Globus pallidus (tissue), 1 donor: ENCODE data around the gene DCLK2.

ENCODE experiments used
- DNase-seq: peaks from one replicate; pipeline ENCODE4 v3.0.0-alpha.2; 2015; ENCODE audit warnings: low spot score

The DCLK2 gene

DNA sequence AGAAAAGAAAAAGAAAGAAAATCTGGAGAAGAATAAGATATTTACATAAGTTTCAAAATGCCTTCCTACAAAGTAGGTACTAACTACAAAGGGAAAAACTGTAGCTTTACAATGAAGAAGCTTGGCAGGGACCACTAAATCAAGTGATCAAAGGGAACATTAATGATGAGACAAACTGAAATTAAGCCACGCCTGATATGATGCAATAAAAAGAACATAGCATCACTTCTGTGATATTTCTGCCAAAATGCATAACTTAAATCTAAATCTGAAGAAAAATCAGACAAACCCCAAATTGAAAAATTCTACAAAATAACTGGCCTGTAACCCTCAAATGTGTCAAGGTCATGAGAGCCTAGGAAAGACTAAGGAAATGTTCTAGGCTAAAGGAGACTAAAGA lies 8.9 kb upstream of the DCLK2 start:
- no peak for DNase-seq

- DNase-seq: no peak
These were observed 7.6 kb upstream of the DCLK2 start for GRCh38 chr4:150070464-150071170.

- DNase-seq: no peak
These were observed 5.8 kb upstream of the DCLK2 start for GRCh38 chr4:150072471-150072870.

DNA sequence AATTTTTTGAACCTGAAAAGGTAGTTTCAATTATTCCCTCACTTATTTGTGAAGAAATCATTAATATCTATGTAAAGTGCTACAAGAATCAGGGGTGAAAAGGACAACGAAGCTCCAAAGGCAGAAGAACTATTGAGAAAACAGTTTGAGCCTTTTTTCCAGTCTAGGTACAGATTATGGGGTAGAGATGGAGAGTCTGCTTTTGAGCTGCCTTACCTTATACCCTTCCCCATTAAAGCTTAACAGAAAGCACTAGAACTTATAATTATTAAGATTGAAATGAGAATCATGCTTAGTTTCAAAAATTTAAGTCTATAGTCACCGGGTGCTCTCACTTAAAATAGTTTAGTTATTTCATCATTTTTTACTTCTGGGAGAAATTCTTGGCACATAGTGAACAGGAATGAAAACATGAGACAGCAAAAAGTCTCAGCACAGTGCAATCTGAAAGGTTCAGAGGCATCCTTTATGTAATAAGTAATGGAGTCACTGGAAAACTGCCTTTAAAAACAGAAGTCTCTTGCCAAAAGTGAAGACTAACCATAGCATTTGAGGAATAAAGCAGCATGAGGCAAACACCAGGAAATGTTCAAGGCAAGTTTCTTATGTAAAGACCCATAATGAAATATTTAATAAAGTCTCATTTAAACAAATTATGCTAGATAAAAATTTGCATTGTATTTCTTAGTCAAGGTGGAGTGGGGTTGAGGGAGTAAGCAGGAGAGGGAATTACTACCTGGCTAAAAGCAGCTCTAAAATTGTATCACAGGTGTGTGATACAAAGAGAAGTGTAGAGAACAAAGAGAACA lies 5.1 kb upstream of the DCLK2 start:
- no peak for DNase-seq

DNA sequence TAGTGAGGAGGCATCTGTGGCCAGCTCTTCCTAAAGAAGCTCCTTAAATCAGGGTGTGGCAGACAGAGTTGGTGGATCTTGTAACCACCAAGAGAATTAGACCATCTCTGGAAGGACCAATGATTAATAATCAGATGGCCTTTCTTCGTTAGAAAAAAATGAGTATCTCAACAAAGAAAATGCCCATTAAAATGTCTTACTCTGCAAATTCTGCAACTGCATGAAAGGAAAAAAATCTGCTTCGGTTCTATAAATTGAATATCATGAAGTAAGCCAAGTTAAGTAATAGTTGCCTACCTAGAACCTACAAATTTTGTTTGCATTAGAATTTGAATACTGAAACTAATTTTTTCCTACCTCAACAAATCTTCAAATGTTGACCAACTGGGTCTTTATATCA lies 4.2 kb upstream of the DCLK2 start:
- DNase-seq: no peak

- DNase-seq: no peak
These were observed 385 bp downstream of the DCLK2 start for GRCh38 chr4:150078579-150079080.

- DNase-seq: peak; percentile 17
These were observed 886 bp downstream of the DCLK2 start for GRCh38 chr4:150079081-150079581.

GRCh38 chr4:150080337-150080736 lies 2.1 kb downstream of the DCLK2 start:
- no peak for DNase-seq

- no peak for DNase-seq
These were observed 2.6 kb downstream of the DCLK2 start for GRCh38 chr4:150080875-150081274.

DNA sequence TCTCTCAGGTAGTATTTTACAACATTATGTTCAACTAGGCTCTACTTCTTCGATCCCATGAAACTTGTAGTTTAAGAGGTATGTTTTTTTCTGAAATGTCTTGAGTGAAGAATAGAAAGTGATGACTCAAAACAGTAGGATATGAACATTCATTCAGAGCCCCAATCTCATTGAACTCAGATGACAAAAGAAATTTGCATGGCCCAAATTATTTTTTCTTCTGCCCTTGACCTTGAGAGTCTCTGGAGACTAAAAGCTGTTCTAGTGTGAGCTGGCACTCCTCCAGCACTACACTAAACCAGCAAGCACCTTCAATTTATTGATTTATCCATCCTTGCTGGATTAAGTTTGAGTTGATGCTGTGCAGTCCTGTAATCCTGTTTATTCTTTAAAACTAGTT lies 4.0 kb downstream of the DCLK2 start:
- DNase-seq: no peak

GRCh38 chr4:150087006-150087405 lies 8.8 kb downstream of the DCLK2 start:
- no peak for DNase-seq

DNA sequence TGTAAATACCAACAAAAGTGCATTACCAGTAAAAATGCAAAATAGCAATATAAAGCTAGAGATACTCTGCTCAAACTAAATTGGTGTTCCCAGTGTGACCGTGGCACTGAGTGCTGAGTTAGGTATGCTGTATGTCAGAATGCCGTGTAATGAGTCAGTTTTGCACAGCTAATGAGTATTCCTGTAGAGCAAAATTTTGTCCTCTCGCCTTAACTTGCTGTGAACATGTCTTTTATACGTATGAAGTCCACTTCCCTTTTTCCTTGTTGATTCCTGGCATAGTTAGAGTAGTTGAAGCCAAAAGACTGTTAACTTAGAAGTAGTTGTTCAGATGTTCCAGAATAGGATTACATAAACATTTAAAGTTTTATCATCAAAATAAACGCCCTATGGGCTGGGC lies 11.5 kb downstream of the DCLK2 start:
- no peak for DNase-seq

GRCh38 chr4:150090836-150091235 lies 12.6 kb downstream of the DCLK2 start:
- no peak for DNase-seq

DNA sequence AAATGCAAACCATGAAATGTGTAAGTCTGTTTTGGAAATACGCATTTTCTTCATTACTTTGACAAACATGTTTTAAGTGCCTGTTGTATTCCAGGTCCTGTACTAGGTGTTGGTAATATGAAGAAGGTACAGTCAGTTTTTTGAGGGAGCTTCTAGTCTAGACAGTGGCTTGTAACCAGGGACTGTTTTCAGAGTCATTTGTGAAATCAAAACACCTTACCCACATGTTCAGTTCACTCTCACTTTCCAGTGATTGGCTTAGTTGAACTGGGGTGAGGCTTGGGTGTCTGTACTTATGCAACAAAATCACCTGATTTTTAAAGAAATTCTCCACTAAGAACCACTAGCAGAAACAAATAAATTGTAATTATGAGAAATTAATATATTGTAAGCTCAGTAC lies 16.4 kb downstream of the DCLK2 start:
- DNase-seq: no peak

DNA sequence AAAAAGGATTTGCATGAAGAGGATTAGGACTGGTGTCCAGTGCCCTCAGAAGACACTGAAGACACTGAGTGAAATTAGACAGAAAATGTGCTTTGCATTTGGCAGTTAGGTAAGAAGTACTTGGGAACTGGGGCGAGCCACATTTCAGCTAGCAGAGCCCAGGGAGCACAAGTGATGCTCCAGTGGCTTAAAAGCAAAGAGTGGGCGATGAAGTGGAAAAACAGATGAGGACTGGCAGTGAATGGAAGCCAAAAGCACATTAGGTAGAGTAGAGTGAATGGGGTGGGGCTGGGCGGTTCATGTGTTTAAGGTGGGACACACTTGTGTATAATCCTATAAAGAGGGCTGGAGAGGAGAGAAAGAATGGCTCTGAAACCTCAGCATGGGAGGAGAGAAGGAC lies 18.4 kb downstream of the DCLK2 start:
- no peak for DNase-seq

GRCh38 chr4:150098214-150098613 lies 20.0 kb downstream of the DCLK2 start:
- no peak for DNase-seq

DNA sequence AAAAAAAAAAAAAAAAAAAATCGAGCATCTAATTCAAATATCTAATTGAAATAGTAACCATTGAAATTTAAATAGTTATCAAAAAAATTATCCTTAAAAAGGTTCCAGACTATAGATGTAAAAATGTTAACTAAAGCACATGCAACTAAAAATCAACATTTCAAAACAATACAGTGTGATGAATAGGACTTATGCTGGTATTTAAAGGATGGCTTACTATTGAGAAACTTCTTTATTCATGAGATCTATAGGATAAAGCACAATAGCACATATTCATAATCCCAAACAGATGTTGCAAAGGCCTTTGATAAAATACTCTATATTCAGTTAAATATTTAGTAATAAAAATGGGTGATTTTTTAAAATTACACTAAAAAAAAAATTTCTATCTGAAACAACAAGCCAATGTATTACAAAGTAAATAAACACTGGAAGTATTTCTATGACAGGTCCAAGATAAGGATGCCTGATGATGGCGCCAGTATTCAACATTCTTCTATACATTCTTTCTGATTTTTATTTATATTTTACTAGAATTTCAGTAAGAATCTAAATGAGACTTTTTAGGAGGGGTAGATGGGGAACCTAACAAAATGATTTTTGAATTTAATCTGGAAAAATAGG lies 26.3 kb downstream of the DCLK2 start:
- DNase-seq: no peak

DNA sequence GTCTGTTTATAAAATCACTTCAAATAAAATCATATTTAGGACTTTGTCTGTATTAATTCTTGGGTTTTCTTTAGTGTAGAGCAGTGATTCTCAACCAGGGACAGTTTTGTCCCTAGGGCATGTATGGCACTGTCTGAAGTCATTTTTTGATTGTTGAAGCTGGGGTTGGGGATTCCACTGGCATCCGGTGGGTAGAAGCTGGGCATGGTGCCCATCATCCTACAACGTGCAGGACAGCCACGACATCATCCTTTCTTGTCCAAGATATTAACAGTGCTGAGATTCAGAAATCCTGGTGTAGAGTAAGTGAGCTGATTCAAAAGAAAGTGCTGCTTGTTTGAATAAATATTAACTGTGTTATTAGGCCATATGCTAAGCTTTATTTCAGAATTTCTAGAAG lies 28.6 kb downstream of the DCLK2 start:
- DNase-seq: no peak

DNA sequence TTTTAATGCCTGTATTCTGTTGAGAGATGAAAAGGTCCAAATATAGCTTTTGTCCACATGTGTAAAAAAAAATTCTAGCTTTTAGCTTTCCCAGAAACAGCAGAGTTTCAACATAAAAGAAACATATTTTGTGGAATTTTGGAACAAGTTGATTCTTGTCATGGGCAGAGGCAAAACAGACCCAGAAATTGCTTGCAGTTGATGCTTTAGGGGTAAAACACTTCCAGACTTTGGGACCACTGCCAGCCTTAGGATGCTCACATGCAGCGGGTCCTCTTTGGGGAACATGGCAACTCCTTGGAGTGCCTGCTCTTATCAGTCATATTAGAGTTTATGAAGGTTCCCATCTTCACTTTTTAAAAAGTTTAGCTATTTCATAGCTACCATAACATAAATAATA lies 30.4 kb downstream of the DCLK2 start:
- no peak for DNase-seq

GRCh38 chr4:150114641-150115040 lies 36.4 kb downstream of the DCLK2 start:
- no peak for DNase-seq

DNA sequence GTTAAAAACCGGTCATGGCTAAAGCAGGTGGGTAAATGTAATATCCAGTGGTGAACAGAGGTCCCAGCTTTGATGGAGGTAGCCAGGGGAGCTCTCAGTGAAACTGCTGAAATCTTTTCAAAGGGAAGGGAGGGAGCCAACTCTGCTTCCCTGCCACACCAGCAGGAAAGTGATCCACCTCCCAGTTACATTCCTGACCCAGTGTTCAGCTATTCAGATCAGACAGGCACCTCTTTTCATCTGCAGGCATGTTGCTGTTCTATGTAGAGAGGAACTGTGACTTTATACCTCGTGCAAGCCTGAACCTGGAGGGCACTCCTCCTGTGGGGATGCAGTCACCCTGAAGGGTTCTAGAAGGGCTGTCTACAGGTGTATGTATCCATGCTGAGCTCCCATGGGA lies 37.6 kb downstream of the DCLK2 start:
- no peak for DNase-seq

DNA sequence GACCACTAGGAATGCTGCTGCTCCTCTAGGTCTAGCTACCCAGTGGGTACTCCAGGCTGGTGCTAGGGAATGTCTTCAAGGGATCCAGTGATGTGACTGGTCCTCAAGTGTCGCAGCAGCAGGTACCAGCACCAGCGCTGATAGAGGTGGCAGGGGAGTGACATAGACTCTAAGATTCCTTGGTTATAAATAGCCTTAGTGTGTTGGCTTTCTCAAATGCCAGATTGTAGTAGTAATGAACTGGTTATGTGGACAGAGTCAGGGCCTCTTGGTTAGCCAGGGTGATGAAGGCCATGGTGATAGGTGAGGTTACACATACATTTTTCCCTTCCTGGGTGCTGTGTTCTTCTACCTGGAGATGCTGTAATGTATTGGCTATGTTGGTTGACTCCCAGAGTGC lies 38.3 kb downstream of the DCLK2 start:
- DNase-seq: no peak

DNA sequence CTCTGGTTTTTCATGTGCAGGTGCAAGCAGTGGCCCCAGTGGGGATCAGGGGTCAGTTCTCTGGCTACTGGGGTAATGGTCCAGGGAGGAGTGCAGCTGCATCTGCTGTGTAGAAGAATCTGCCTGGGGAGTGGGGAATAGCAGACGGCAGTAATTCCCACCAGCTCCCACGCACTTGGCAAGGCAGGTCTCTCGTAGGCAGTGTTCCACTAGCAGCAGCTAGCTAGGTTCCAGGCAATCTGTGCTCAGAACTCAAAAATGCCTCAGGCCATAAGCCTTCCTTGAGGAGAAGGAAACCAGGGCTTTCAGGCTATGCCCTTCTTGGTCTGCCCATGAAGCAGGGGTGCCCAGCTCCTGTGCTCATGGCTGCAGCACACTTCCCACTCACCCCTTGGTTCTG lies 38.8 kb downstream of the DCLK2 start:
- no peak for DNase-seq
